ENCODE measurements around the gene PPP6R2.

Gene PPP6R2

DNA sequence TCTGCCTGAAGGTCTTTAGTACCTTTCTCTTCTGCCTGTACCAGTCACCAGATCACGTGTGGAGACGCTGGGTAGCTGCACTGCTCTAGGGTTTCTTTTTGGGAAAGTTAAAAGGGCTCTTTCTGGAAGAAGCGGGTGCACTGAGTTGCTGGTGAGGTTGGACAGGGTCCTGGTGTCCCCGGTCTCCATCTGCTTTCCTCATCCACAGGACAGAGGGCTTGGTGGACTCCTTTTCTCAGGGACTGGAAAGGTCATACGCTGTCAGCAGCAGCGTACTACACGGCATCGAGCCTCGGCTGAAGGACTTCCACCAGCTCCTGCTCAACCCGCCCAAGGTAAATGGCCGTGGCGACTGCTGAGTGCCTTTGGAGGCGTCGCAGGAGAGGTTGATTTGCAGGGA, 78.9 kb downstream of the PPP6R2 start:
- Histone ChIP-seq H3K36me3 (ENCODE audit: control insufficient read depth, low read length) (peaks cover 74% of the 10 kb centered on the region), H3K4me2 (ENCODE audit: low read length) (no peak overlapping the region)

DNA sequence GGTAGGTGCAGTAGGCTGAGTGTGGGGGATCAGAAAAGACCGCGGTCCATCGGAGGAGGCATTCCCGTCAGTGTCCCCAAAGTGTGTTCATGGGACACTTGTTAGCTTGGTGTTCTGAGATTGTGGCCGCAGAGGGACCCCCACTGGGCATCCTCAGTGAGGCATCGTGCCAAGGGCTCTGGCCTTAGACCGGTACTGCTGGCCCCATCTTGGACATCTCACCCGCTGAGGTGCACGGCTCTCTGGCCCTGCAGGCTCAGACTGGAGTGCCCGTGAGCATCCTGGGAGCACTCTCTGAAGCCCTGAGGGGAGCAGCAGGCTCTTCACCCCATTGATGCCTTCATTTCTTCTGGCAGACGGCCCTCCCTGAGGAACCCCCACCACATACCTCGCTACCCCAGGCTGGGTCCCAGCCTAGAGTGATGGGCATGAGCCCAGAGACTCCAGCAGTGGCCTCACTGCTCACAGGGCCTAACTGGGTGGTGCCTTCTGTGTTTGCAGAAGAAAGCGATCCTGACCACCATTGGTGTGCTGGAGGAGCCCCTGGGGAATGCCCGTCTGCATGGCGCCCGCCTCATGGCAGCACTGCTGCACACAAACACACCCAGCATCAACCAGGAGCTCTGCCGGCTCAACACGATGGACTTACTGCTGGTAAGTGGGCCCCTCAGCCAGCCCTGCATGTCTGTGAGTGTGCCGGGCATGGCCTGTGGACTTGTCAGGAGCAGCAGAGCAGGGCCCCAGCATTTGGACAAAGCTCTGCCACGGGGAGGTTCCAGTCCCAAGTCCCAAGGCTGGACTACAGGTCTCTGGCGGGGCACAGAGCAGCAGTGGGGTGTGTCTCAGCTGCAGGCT, 80.1 kb downstream of the PPP6R2 start:
- no peaks in the 10 kb centered on the region for H3K9me3 ChIP-seq (ENCODE audit: control insufficient read depth, insufficient read depth, low read length)
- TF ChIP-seq, protein P1, sequence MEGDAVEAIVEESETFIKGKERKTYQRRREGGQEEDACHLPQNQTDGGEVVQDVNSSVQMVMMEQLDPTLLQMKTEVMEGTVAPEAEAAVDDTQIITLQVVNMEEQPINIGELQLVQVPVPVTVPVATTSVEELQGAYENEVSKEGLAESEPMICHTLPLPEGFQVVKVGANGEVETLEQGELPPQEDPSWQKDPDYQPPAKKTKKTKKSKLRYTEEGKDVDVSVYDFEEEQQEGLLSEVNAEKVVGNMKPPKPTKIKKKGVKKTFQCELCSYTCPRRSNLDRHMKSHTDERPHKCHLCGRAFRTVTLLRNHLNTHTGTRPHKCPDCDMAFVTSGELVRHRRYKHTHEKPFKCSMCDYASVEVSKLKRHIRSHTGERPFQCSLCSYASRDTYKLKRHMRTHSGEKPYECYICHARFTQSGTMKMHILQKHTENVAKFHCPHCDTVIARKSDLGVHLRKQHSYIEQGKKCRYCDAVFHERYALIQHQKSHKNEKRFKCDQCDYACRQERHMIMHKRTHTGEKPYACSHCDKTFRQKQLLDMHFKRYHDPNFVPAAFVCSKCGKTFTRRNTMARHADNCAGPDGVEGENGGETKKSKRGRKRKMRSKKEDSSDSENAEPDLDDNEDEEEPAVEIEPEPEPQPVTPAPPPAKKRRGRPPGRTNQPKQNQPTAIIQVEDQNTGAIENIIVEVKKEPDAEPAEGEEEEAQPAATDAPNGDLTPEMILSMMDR (IDR thresholded peaks at IDR 0.05; ENCODE audit: low read depth, low read length, poor library complexity, severe bottlenecking): no peak
- no peak for TF ChIP-seq EZH2phosphoT487 (IDR thresholded peaks at IDR 0.05; ENCODE audit: borderline replicate concordance, low read length)
- H3F3A ChIP-seq (ENCODE audit: control insufficient read depth, insufficient read depth): no peaks in the 10 kb centered on the region
- H4K20me1 ChIP-seq (ENCODE audit: control insufficient read depth, insufficient read depth, low read depth, low read length): no peaks in the 10 kb centered on the region
- H3K4me1 ChIP-seq (ENCODE audit: control insufficient read depth, low read length): no peaks in the 10 kb centered on the region
- no peaks in the 10 kb centered on the region for H3K79me2 ChIP-seq (ENCODE audit: control insufficient read depth, low read length)
- H3K9me2 ChIP-seq (replicated peaks; ENCODE audit: control insufficient read depth, low read length): no peaks in the 10 kb centered on the region
- H3K4me3 ChIP-seq (ENCODE audit: low read length): no peak overlapping the region
- H3K4me2 ChIP-seq (ENCODE audit: low read length): no peak overlapping the region
- H3K36me3 ChIP-seq (ENCODE audit: control insufficient read depth, low read length): peaks cover 72% of the 10 kb centered on the region
- no peak overlapping the region for H3K27ac ChIP-seq (ENCODE audit: low read depth, low read length)
- no peaks in the 10 kb centered on the region for H3K27me3 ChIP-seq (ENCODE audit: control insufficient read depth, low read length)

More for the DNA sequence above, 78.9 kb downstream of the PPP6R2 start:
- Histone ChIP-seq H3K4me3 (ENCODE audit: low read length) (no peak overlapping the region), H4K20me1 (ENCODE audit: control insufficient read depth, insufficient read depth, low read depth, low read length) (no peaks in the 10 kb centered on the region), H3K79me2 (ENCODE audit: control insufficient read depth, low read length) (no peaks in the 10 kb centered on the region), H3K9me2 (replicated peaks; ENCODE audit: control insufficient read depth, low read length) (no peaks in the 10 kb centered on the region), H3K27me3 (ENCODE audit: control insufficient read depth, low read length) (no peaks in the 10 kb centered on the region), H3K4me1 (ENCODE audit: control insufficient read depth, low read length) (no peaks in the 10 kb centered on the region), H3F3A (ENCODE audit: control insufficient read depth, insufficient read depth) (no peaks in the 10 kb centered on the region), H3K9me3 (ENCODE audit: control insufficient read depth, insufficient read depth, low read length) (no peaks in the 10 kb centered on the region), H3K27ac (ENCODE audit: low read depth, low read length) (no peak overlapping the region)
- TF ChIP-seq, protein P1 (IDR thresholded peaks at IDR 0.05; ENCODE audit: low read depth, low read length, poor library complexity, severe bottlenecking): no peak
- no peak for TF ChIP-seq EZH2phosphoT487 (IDR thresholded peaks at IDR 0.05; ENCODE audit: borderline replicate concordance, low read length)

DNA sequence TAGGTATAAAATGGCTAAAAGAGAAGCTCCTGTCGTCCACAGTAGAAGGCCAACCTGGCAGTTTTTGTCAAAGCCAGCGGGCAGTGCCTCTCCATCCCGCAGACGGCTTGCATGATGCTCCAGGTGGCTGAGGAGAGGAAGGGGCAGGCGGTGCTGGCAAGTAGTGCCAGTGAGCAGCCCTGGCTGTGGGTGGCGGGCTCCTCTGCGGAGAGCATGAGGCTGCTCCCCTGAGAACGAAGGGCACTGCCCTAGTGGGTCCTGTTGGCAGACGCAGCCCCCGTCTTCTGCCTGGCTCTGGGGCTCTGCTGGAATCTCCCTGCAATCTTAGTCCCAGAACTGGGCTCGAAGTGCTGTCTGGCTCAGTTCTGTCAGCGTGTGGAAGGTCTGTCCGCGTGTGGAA, 80.8 kb downstream of the PPP6R2 start:
- Histone ChIP-seq H3K79me2 (ENCODE audit: control insufficient read depth, low read length) (no peaks in the 10 kb centered on the region), H4K20me1 (ENCODE audit: control insufficient read depth, insufficient read depth, low read depth, low read length) (no peaks in the 10 kb centered on the region), H3K9me2 (replicated peaks; ENCODE audit: control insufficient read depth, low read length) (no peaks in the 10 kb centered on the region), H3K4me1 (ENCODE audit: control insufficient read depth, low read length) (no peaks in the 10 kb centered on the region), H3K9me3 (ENCODE audit: control insufficient read depth, insufficient read depth, low read length) (no peaks in the 10 kb centered on the region), H3K36me3 (ENCODE audit: control insufficient read depth, low read length) (peaks cover 75% of the 10 kb centered on the region), H3K4me3 (ENCODE audit: low read length) (no peak overlapping the region), H3K27ac (ENCODE audit: low read depth, low read length) (no peak overlapping the region), H3K27me3 (ENCODE audit: control insufficient read depth, low read length) (no peaks in the 10 kb centered on the region), H3F3A (ENCODE audit: control insufficient read depth, insufficient read depth) (no peaks in the 10 kb centered on the region), H3K4me2 (ENCODE audit: low read length) (no peak overlapping the region)
- no peak for TF ChIP-seq EZH2phosphoT487 (IDR thresholded peaks at IDR 0.05; ENCODE audit: borderline replicate concordance, low read length)
- TF ChIP-seq, protein P1 (IDR thresholded peaks at IDR 0.05; ENCODE audit: low read depth, low read length, poor library complexity, severe bottlenecking): no peak

Measured in DOHH2 (cell line).